GM23338 (cell line): ENCODE data around the gene DDX39B. TPM values are rescaled to one million over a fixed set of nuclear protein-coding genes. Genes with fewer than 3 reads are reported as not detected.

Experiments used
- ATAC-seq: fragments of 200-7000 bp; cut with Tn5 transposase; 3 replicates; pipeline ENCODE4 v1.9.1; 2020
- DNase-seq: peaks from one replicate; pipeline ENCODE4 v3.0.0-alpha.2; 2015; ENCODE audit warnings: low spot score
- H2AFZ ChIP-seq: fragments of 200-600 bp; sonication (generic); 2 replicates; pipeline ENCODE4 v1.8.0; 2016; ENCODE audit warnings: antibody characterized with exemption, mild to moderate bottlenecking, moderate library complexity
- H3F3A ChIP-seq: fragments of 200-600 bp; sonication (generic); replicated peaks from 2 replicates; pipeline ENCODE4 v1.8.0; 2017; ENCODE audit warnings: antibody characterized with exemption, mixed run types, low read depth
- H3K27ac ChIP-seq: fragments of 200-600 bp; sonication (generic); 2 replicates; pipeline ENCODE4 v1.6.1; 2016; ENCODE audit warnings: low read depth
- H3K27me3 ChIP-seq: fragments of 200-600 bp; sonication (generic); 2 replicates; pipeline ENCODE4 v1.8.0; 2016; ENCODE audit warnings: mild to moderate bottlenecking, mixed run types, moderate library complexity; ENCODE audit not compliant: insufficient read depth
- H3K36me3 ChIP-seq: fragments of 200-600 bp; sonication (generic); 2 replicates; pipeline ENCODE4 v1.8.0; 2016; ENCODE audit warnings: mild to moderate bottlenecking; ENCODE audit not compliant: insufficient read depth
- H3K4me1 ChIP-seq: fragments of 200-600 bp; sonication (generic); 2 replicates; pipeline ENCODE4 v1.8.0; 2016; ENCODE audit warnings: mild to moderate bottlenecking, moderate library complexity; ENCODE audit not compliant: insufficient read depth
- H3K4me2 ChIP-seq: fragments of 200-600 bp; sonication (generic); 2 replicates; pipeline ENCODE4 v1.7.1; 2017; ENCODE audit warnings: mixed run types
- H3K4me3 ChIP-seq: fragments of 200-600 bp; sonication (generic); 2 replicates; pipeline ENCODE4 v1.6.1; 2016; ENCODE audit warnings: mixed run types
- H3K79me2 ChIP-seq: fragments of 200-600 bp; sonication (generic); replicated peaks from 2 replicates; pipeline ENCODE4 v1.8.0; 2017; ENCODE audit warnings: mild to moderate bottlenecking; ENCODE audit not compliant: insufficient read depth
- H3K9me2 ChIP-seq: fragments of 200-600 bp; sonication (generic); 2 replicates; pipeline ENCODE4 v1.8.0; 2017; ENCODE audit not compliant: insufficient read depth
- H4K20me1 ChIP-seq: fragments of 200-600 bp; sonication (generic); replicated peaks from 2 replicates; pipeline ENCODE4 v1.8.0; 2017; ENCODE audit warnings: mild to moderate bottlenecking; ENCODE audit not compliant: insufficient read depth
- H3K27ac Mint-ChIP-seq: 2 replicates; pipeline ENCODE4 v1.8.0; 2020; ENCODE audit warnings: inconsistent platforms, mild to moderate bottlenecking, moderate library complexity, mixed read lengths
- H3K27me3 Mint-ChIP-seq: 3 replicates; pipeline ENCODE4 v1.8.0; 2022; ENCODE audit warnings: low read depth, mild to moderate bottlenecking, moderate library complexity, mixed read lengths, inconsistent platforms; ENCODE audit not compliant: insufficient read depth, poor library complexity
- H3K36me3 Mint-ChIP-seq: 3 replicates; pipeline ENCODE4 v1.8.0; 2021; ENCODE audit warnings: low read depth, mild to moderate bottlenecking, inconsistent platforms, moderate library complexity, mixed read lengths
- H3K4me1 Mint-ChIP-seq: 3 replicates; pipeline ENCODE4 v1.8.0; 2020; ENCODE audit warnings: mild to moderate bottlenecking, inconsistent platforms, mixed read lengths
- H3K4me3 Mint-ChIP-seq: 3 replicates; pipeline ENCODE4 v1.8.0; 2021; ENCODE audit warnings: moderate library complexity, mild to moderate bottlenecking, inconsistent platforms, mixed read lengths
- H3K9me3 Mint-ChIP-seq: 3 replicates; pipeline ENCODE4 v1.8.0; 2020; ENCODE audit warnings: moderate library complexity, mild to moderate bottlenecking, inconsistent platforms, mixed read lengths
- CREB1 ChIP-seq: fragments of 250-450 bp; sonication (Bioruptor Pico); IDR thresholded peaks from 2 replicates; pipeline ENCODE4 v1.5.0; 2020; ENCODE audit warnings: low read depth, mild to moderate bottlenecking, moderate library complexity
- CTCF ChIP-seq, 2 experiments: fragments of 200-600 bp in 1 of 2; sonication (generic) in 1 of 2; conservative IDR thresholded peaks; 2 replicates each; pipeline versions ENCODE4 v1.5.1 to v1.6.1; 2016 to 2017; ENCODE audit warnings: antibody characterized with exemption in 2 of 2, low read depth in 2 of 2, mild to moderate bottlenecking in 2 of 2, moderate library complexity in 1 of 2
- ETS1 ChIP-seq: IDR thresholded peaks from 2 replicates; pipeline ENCODE4 v1.6.1; 2016; ENCODE audit warnings: antibody characterized with exemption
- EZH2 ChIP-seq: fragments of 200-600 bp; sonication (generic); IDR thresholded peaks from one replicate; pipeline ENCODE4 v1.8.0; 2017; ENCODE audit warnings: antibody characterized with exemption, mild to moderate bottlenecking, low read depth; ENCODE audit not compliant: unreplicated experiment
- EZH2phosphoT487 ChIP-seq: fragments of 200-600 bp; sonication (generic); IDR thresholded peaks from one replicate; pipeline ENCODE4 v1.8.1; 2018; ENCODE audit warnings: antibody characterized with exemption; ENCODE audit not compliant: unreplicated experiment
- JUNB ChIP-seq: IDR thresholded peaks from one replicate; pipeline ENCODE4 v1.6.1; 2016; ENCODE audit warnings: antibody characterized with exemption; ENCODE audit not compliant: unreplicated experiment
- NANOG ChIP-seq: IDR thresholded peaks from 2 replicates; pipeline ENCODE4 v1.6.1; 2016; ENCODE audit warnings: antibody characterized with exemption, borderline replicate concordance
- POLR2AphosphoS5 ChIP-seq: IDR thresholded peaks from 2 replicates; pipeline ENCODE4 v1.6.1; 2016; ENCODE audit warnings: antibody characterized with exemption, low read depth
- STAT1 ChIP-seq: IDR thresholded peaks from one replicate; pipeline ENCODE4 v1.6.1; 2016; ENCODE audit warnings: antibody characterized with exemption; ENCODE audit not compliant: unreplicated experiment
- ZNF114 ChIP-seq: fragments of 250-450 bp; sonication (Bioruptor Pico); IDR thresholded peaks from 2 replicates; pipeline ENCODE4 v1.5.0; 2020; ENCODE audit warnings: mild to moderate bottlenecking, moderate library complexity
- ZNF331 ChIP-seq: fragments of 250-450 bp; sonication (Bioruptor Pico); IDR thresholded peaks from 2 replicates; pipeline ENCODE4 v1.5.0; 2020; ENCODE audit warnings: low read depth, mild to moderate bottlenecking, moderate library complexity
- polyA plus RNA-seq: library from polyadenylated mRNA; unstranded; fragments of >200 nt; fragmentation: Nextera tagmentation; extraction: Ambion mirVana; gene quantifications from 2 replicates; pipeline ENCODE4 v1.2.1, GENCODE V29; 2016
- total RNA-seq: library from RNA; depleted of rRNA; stranded (reverse); fragments of >200 nt; shearing (Covaris generic); gene quantifications from 2 replicates; pipeline ENCODE4 v1.2.3, GENCODE V29; 2014
- TF ChIP-seq, protein P1 (sequence below): fragments of 250-450 bp; sonication (Bioruptor Pico); IDR thresholded peaks from 2 replicates; pipeline ENCODE4 v1.5.0; 2020; ENCODE audit warnings: mild to moderate bottlenecking, moderate library complexity

DDX39B gene
- total and polyA plus RNA-seq, 2 experiments from 2014 or later, result 341 to 849 TPM

DNA sequence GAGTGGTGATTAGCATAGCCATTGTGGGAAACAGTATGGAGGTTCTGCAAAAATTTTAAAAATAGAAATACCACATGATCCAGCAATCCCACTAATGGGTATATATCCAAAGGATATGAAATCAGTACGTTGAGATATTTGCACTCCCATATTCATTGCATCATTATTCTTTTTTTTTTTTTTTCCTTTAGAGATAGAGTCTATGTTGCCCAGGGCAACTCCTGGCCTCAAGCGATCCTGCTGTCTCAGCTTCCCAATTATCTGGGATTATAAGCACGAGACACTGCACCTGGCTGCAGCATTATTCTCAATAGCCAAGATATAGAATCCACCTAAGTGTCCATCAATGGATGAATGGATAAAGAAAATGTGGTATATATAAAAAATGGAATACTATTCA lies 20.0 kb downstream of the DDX39B start:
- TF ChIP-seq, protein P1, sequence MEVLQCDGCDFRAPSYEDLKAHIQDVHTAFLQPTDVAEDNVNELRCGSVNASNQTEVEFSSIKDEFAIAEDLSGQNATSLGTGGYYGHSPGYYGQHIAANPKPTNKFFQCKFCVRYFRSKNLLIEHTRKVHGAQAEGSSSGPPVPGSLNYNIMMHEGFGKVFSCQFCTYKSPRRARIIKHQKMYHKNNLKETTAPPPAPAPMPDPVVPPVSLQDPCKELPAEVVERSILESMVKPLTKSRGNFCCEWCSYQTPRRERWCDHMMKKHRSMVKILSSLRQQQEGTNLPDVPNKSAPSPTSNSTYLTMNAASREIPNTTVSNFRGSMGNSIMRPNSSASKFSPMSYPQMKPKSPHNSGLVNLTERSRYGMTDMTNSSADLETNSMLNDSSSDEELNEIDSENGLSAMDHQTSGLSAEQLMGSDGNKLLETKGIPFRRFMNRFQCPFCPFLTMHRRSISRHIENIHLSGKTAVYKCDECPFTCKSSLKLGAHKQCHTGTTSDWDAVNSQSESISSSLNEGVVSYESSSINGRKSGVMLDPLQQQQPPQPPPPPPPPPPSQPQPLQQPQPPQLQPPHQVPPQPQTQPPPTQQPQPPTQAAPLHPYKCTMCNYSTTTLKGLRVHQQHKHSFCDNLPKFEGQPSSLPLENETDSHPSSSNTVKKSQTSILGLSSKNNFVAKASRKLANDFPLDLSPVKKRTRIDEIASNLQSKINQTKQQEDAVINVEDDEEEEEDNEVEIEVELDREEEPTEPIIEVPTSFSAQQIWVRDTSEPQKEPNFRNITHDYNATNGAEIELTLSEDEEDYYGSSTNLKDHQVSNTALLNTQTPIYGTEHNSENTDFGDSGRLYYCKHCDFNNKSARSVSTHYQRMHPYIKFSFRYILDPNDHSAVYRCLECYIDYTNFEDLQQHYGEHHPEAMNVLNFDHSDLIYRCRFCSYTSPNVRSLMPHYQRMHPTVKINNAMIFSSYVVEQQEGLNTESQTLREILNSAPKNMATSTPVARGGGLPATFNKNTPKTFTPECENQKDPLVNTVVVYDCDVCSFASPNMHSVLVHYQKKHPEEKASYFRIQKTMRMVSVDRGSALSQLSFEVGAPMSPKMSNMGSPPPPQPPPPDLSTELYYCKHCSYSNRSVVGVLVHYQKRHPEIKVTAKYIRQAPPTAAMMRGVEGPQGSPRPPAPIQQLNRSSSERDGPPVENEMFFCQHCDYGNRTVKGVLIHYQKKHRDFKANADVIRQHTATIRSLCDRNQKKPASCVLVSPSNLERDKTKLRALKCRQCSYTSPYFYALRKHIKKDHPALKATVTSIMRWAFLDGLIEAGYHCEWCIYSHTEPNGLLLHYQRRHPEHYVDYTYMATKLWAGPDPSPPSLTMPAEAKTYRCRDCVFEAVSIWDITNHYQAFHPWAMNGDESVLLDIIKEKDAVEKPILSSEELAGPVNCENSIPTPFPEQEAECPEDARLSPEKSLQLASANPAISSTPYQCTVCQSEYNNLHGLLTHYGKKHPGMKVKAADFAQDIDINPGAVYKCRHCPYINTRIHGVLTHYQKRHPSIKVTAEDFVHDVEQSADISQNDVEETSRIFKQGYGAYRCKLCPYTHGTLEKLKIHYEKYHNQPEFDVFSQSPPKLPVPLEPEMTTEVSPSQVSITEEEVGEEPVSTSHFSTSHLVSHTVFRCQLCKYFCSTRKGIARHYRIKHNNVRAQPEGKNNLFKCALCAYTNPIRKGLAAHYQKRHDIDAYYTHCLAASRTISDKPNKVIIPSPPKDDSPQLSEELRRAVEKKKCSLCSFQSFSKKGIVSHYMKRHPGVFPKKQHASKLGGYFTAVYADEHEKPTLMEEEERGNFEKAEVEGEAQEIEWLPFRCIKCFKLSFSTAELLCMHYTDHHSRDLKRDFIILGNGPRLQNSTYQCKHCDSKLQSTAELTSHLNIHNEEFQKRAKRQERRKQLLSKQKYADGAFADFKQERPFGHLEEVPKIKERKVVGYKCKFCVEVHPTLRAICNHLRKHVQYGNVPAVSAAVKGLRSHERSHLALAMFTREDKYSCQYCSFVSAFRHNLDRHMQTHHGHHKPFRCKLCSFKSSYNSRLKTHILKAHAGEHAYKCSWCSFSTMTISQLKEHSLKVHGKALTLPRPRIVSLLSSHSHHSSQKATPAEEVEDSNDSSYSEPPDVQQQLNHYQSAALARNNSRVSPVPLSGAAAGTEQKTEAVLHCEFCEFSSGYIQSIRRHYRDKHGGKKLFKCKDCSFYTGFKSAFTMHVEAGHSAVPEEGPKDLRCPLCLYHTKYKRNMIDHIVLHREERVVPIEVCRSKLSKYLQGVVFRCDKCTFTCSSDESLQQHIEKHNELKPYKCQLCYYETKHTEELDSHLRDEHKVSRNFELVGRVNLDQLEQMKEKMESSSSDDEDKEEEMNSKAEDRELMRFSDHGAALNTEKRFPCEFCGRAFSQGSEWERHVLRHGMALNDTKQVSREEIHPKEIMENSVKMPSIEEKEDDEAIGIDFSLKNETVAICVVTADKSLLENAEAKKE (CRISPR knock-in tag), result no peak
- no peak for TF ChIP-seq ZNF114 (CRISPR knock-in tag)
- TF ChIP-seq CREB1, result no peak
- H3K79me2 ChIP-seq, result no peaks in the 10 kb centered on the region
- no peaks in the 10 kb centered on the region for H3K36me3 ChIP-seq
- no peaks in the 10 kb centered on the region for H3K36me3 Mint-ChIP-seq
- DNase-seq (no peak), ATAC-seq (no peak)
- peaks cover 6% of the 10 kb centered on the region for H3K27me3 Mint-ChIP-seq
- no peaks in the 10 kb centered on the region for H4K20me1 ChIP-seq
- no peaks in the 10 kb centered on the region for H3K27me3 ChIP-seq
- H3K4me3 Mint-ChIP-seq, result no peak overlapping the region
- peaks cover 3% of the 10 kb centered on the region; the same call in 1 of the 3 replicates for H3K9me3 Mint-ChIP-seq
- no peak overlapping the region for H3K27ac ChIP-seq
- no peaks in the 10 kb centered on the region; the same call in 2 of the 3 replicates for H3K4me1 Mint-ChIP-seq
- H3K9me2 ChIP-seq, result no peaks in the 10 kb centered on the region
- no peak overlapping the region for H3K27ac Mint-ChIP-seq
- no peaks in the 10 kb centered on the region for H3K4me1 ChIP-seq
- no peak overlapping the region for H2AFZ ChIP-seq
- H3K4me2 ChIP-seq, result no peak overlapping the region
- no peaks in the 10 kb centered on the region; the same call in 1 of the 2 replicates for H3F3A ChIP-seq
- no peak overlapping the region for H3K4me3 ChIP-seq

GRCh38 chr6:31513456-31514165 lies 28.2 kb downstream of the DDX39B start:
- Mint-ChIP-seq H3K4me3 (no peak overlapping the region), H3K27ac (no peak overlapping the region), H3K9me3 (no peaks in the 10 kb centered on the region; the same call in 1 of the 3 replicates), H3K27me3 (peaks cover 2% of the 10 kb centered on the region), H3K4me1 (no peaks in the 10 kb centered on the region), H3K36me3 (peaks cover 23% of the 10 kb centered on the region)
- Histone ChIP-seq H4K20me1 (no peaks in the 10 kb centered on the region), H3K9me2 (no peaks in the 10 kb centered on the region), H2AFZ (no peak overlapping the region), H3K27me3 (no peaks in the 10 kb centered on the region), H3K4me1 (no peaks in the 10 kb centered on the region), H3K27ac (no peak overlapping the region), H3K4me3 (no peak overlapping the region), H3K4me2 (no peak overlapping the region), H3K79me2 (no peaks in the 10 kb centered on the region), H3F3A (no peaks in the 10 kb centered on the region), H3K36me3 (no peaks in the 10 kb centered on the region)
- DNase-seq, result no peak
- no peak for ATAC-seq
- TF ChIP-seq ZNF114 (CRISPR knock-in tag) (no peak), JUNB (no peak), NANOG (no peak), CTCF (conservative IDR thresholded peaks at IDR 0.05; ENCODE audit: low read depth in 2 of 2) (no peak), ZNF331 (CRISPR knock-in tag) (no peak), EZH2 (no peak), STAT1 (no peak), EZH2phosphoT487 (no peak), CREB1 (no peak), POLR2AphosphoS5 (no peak), ETS1 (no peak)
